HepG2 (cell line): ENCODE measurements around the gene NINJ2. TPM values are rescaled to one million over a fixed set of nuclear protein-coding genes. Genes with fewer than 3 reads are reported as not detected.

Source experiments
- ATAC-seq: fragments of 200-7000 bp; cut with Tn5 transposase; 3 replicates; pipeline ENCODE4 v1.9.1; 2020; ENCODE audit warnings: mild to moderate bottlenecking, moderate library complexity
- BruUV-seq: library from RNA; stranded (reverse); fragments of 400-500 nt; replicated peaks from 2 replicates; lab custom pipeline; 2021; lab: Mats Ljungman, UMichigan
- CTCF ChIA-PET: fragments of 300-600 bp; formaldehyde crosslinking; extraction: SDS; loops from one replicate; lab custom pipeline; 2021; ENCODE audit warnings: low total read pairs, inconsistent platforms, low intra/inter-chr PET ratio; lab: Yijun Ruan, JAX
- POLR2A ChIA-PET: fragments of 350-600 bp; sonication (Branson Sonifier 250); formaldehyde crosslinking; loops from one replicate; lab custom pipeline; 2020; ENCODE audit warnings: antibody characterized with exemption, inconsistent platforms; lab: Yijun Ruan, JAX
- DNase-seq: peaks from one replicate; pipeline ENCODE4 v3.0.0-alpha.2; 2015; ENCODE audit warnings: low spot score
- FAIRE-seq: peaks from 3 replicates; lab custom pipeline; 2011; peaks lifted over from hg19 to GRCh38; lab: Jason Lieb, UNC
- H2AFZ ChIP-seq: one replicate; pipeline ENCODE4 v1.6.1; 2011; ENCODE audit warnings: low read length, inconsistent platforms
- H3K27ac ChIP-seq: fragments of 300-600 bp; 3 replicates; pipeline ENCODE4 v1.8.0; 2011; ENCODE audit warnings: mixed run types, mild to moderate bottlenecking, mixed read lengths, low read length, inconsistent platforms; ENCODE audit not compliant: insufficient read depth; ENCODE audit errors: extremely low read length
- H3K27me3 ChIP-seq, 2 experiments: fragments of 200-600 bp in 1 of 2; 2 replicates in 1 of 2; 3 replicates in 1 of 2; pipeline versions ENCODE4 v1.6.0 to v1.8.0; 2011; ENCODE audit warnings: low read length in 2 of 2, mild to moderate bottlenecking in 2 of 2, moderate library complexity in 2 of 2, inconsistent platforms in 1 of 2; ENCODE audit not compliant: insufficient read depth in 2 of 2, control insufficient read depth in 1 of 2
- H3K36me3 ChIP-seq, 2 experiments: fragments of 200-600 bp in 1 of 2; replicated peaks in 1 of 2; 2 replicates in 1 of 2; 3 replicates in 1 of 2; pipeline versions ENCODE4 v1.5.1 to v1.8.0; 2011; ENCODE audit warnings: low read length in 2 of 2, inconsistent platforms in 1 of 2; ENCODE audit not compliant: insufficient read depth in 2 of 2, control insufficient read depth in 1 of 2
- H3K4me1 ChIP-seq: 2 replicates; pipeline ENCODE4 v1.5.1; 2012; ENCODE audit warnings: low read length, inconsistent platforms; ENCODE audit not compliant: insufficient read depth
- H3K4me2 ChIP-seq: 2 replicates; pipeline ENCODE4 v1.6.0; 2011; ENCODE audit warnings: low read depth, low read length, inconsistent platforms
- H3K4me3 ChIP-seq, 3 experiments: fragments of 200-600 bp in 1 of 3; sonication (generic), shearing (Covaris generic) in 1 of 3; replicated peaks in 1 of 3; 2 replicates each; pipeline ENCODE4 v1.5.1; 2011 to 2016; ENCODE audit warnings: low read length in 3 of 3, inconsistent platforms in 2 of 3, low read depth in 2 of 3, mild to moderate bottlenecking in 2 of 3, control low read depth in 1 of 3, mixed read lengths in 1 of 3; ENCODE audit not compliant: insufficient read depth in 1 of 3
- H3K79me2 ChIP-seq: one replicate; pipeline ENCODE4 v1.6.1; 2011; ENCODE audit warnings: low read length, inconsistent platforms; ENCODE audit not compliant: insufficient read depth
- H3K9ac ChIP-seq: 2 replicates; pipeline ENCODE4 v1.6.0; 2011; ENCODE audit warnings: mild to moderate bottlenecking, low read depth, low read length, inconsistent platforms; ENCODE audit not compliant: insufficient read depth
- H3K9me3 ChIP-seq: 2 replicates; pipeline ENCODE4 v1.5.1; 2012; ENCODE audit warnings: mild to moderate bottlenecking, low read length
- H4K20me1 ChIP-seq: 2 replicates; pipeline ENCODE4 v1.6.0; 2011; ENCODE audit warnings: inconsistent platforms, mild to moderate bottlenecking, low read length, moderate library complexity; ENCODE audit not compliant: insufficient read depth
- ATF4 ChIP-seq, 2 experiments: fragments of 450-650 bp in 1 of 2; sonication (generic) in 1 of 2; formaldehyde crosslinking; IDR thresholded peaks; 2 replicates each; pipeline versions ENCODE4 v1.5.0 to v1.8.0; 2020 to 2022; ENCODE audit warnings: mild to moderate bottlenecking in 1 of 2, missing genetic modification reagents in 1 of 2
- CHCHD3 ChIP-seq: sonication (generic); formaldehyde crosslinking; IDR thresholded peaks from 2 replicates; pipeline ENCODE4 v1.8.0; 2022; ENCODE audit warnings: mild to moderate bottlenecking, missing genetic modification reagents, moderate library complexity
- CREB3 ChIP-seq: sonication (generic); formaldehyde crosslinking; IDR thresholded peaks from 2 replicates; pipeline ENCODE4 v1.5.0; 2020; ENCODE audit warnings: missing genetic modification reagents
- HNF4A ChIP-seq: sonication (generic); formaldehyde crosslinking; IDR thresholded peaks from 2 replicates; pipeline ENCODE4 v1.4.0; 2020; ENCODE audit warnings: missing genetic modification reagents
- HOXA3 ChIP-seq: sonication (generic); formaldehyde crosslinking; IDR thresholded peaks from 2 replicates; pipeline ENCODE4 v1.5.0; 2020; ENCODE audit warnings: missing genetic modification reagents
- MATR3 ChIP-seq: sonication (generic); formaldehyde crosslinking; IDR thresholded peaks from 2 replicates; pipeline ENCODE4 v1.4.0; 2020; ENCODE audit warnings: missing genetic modification reagents
- MTF1 ChIP-seq: sonication (generic); formaldehyde crosslinking; IDR thresholded peaks from 2 replicates; pipeline ENCODE4 v1.5.0; 2020; ENCODE audit warnings: missing genetic modification reagents
- MZF1 ChIP-seq: sonication (generic); formaldehyde crosslinking; IDR thresholded peaks from 2 replicates; pipeline ENCODE4 v1.8.1; 2023; ENCODE audit warnings: mild to moderate bottlenecking, missing genetic modification reagents, borderline replicate concordance
- NBN ChIP-seq: fragments of 450-650 bp; conservative IDR thresholded peaks from 2 replicates; pipeline ENCODE4 v1.6.1; 2017
- SRF ChIP-seq: IDR thresholded peaks from 2 replicates; pipeline ENCODE4 v1.6.1; 2011; ENCODE audit warnings: mild to moderate bottlenecking, low read depth, low read length, moderate library complexity
- STAG1 ChIP-seq: sonication (generic); formaldehyde crosslinking; IDR thresholded peaks from 2 replicates; pipeline ENCODE4 v1.4.0; 2020; ENCODE audit warnings: missing genetic modification reagents
- TGIF2 ChIP-seq: IDR thresholded peaks from 2 replicates; pipeline ENCODE4 v1.6.1; 2016; ENCODE audit warnings: control low read depth, missing compliant biosample characterization
- ZFP91 ChIP-seq: sonication (generic); formaldehyde crosslinking; IDR thresholded peaks from 2 replicates; pipeline ENCODE4 v1.9.0; 2022; ENCODE audit warnings: missing genetic modification reagents, mild to moderate bottlenecking, borderline replicate concordance
- ZFX ChIP-seq: sonication (generic); formaldehyde crosslinking; IDR thresholded peaks from 2 replicates; pipeline ENCODE4 v1.4.0; 2020; ENCODE audit warnings: mild to moderate bottlenecking, low read depth, missing genetic modification reagents, moderate library complexity
- ZHX1 ChIP-seq: sonication (generic); formaldehyde crosslinking; IDR thresholded peaks from 2 replicates; pipeline ENCODE4 v1.8.1; 2022; ENCODE audit warnings: low read depth, mild to moderate bottlenecking, missing genetic modification reagents
- ZNF17 ChIP-seq: sonication (generic); formaldehyde crosslinking; IDR thresholded peaks from 2 replicates; pipeline ENCODE4 v1.5.0; 2020; ENCODE audit warnings: mild to moderate bottlenecking, missing genetic modification reagents
- ZNF260 ChIP-seq: sonication (generic); formaldehyde crosslinking; IDR thresholded peaks from 2 replicates; pipeline ENCODE4 v1.4.0; 2020; ENCODE audit warnings: missing genetic modification reagents, low read depth, mild to moderate bottlenecking, borderline replicate concordance
- WGBS: methylation state at CpG from one replicate; pipeline ENCODE4 v1.1.6; 2017; ENCODE audit warnings: low lambda C conversion rate; 5-methylcytosine and 5-hydroxymethylcytosine counted together
- in situ Hi-C: cut with HindIII; loops from 2 replicates; pipeline ENCODE4 v1.10.0; 2017; ENCODE audit warnings: low pct_unique_long_range_greater_than_20kb; ENCODE audit not compliant: extremely low pct_ligation_motif_present
- intact Hi-C: fragments of 100-400 bp; cut with micrococcal nuclease; formaldehyde crosslinking; loops from one replicate; pipeline ENCODE4 v1.10.0; 2022; ENCODE audit not compliant: unreplicated experiment
- polyA plus RNA-seq, 8 experiments: library from polyadenylated mRNA; depleted of rRNA in 3 of 8; stranded (reverse) in 7 of 8; unstranded in 1 of 8; fragments of >200 nt; fragmentation: Illumina TruSeq in 4 of 8; extraction: Trizol in 4 of 8; gene quantifications; 2 replicates each; pipeline versions ENCODE4 v1.2.1 to v1.2.3, GENCODE V29; 2011 to 2016; ENCODE audit warnings: low read depth in 4 of 8, missing spikeins in 1 of 8, mixed read lengths in 1 of 8; ENCODE audit not compliant: insufficient read depth in 1 of 8
- total RNA-seq, 5 experiments: library from RNA; depleted of rRNA; stranded (reverse); fragments of >200 nt; fragmentation: Illumina TruSeq; extraction: Trizol; gene quantifications; 2 replicates each; pipeline ENCODE4 v1.2.3, GENCODE V29; 2016; ENCODE audit warnings: low read depth in 1 of 5

The NINJ2 gene
- total and polyA plus RNA-seq, 2 of the 13 experiments (the other 11 are each of a cell fraction or from before 2014, with no cell fraction given): 0.62 to 3.8 TPM

GRCh38 chr12:664779-665092 lies 1.5 kb upstream of the NINJ2 start:
- Histone ChIP-seq H3K4me3 (no peak overlapping the region), H4K20me1 (no peaks in the 10 kb centered on the region), H3K9ac (no peak overlapping the region), H3K27me3 (peaks cover 2 to 18% of the 10 kb centered on the region in 2 experiments), H3K9me3 (no peaks in the 10 kb centered on the region), H3K27ac (no peak overlapping the region), H3K79me2 (no peaks in the 10 kb centered on the region), H2AFZ (no peak overlapping the region), H3K4me2 (no peak overlapping the region), H3K36me3 (no peaks in the 10 kb centered on the region), H3K4me1 (peaks cover 46% of the 10 kb centered on the region)
- intact Hi-C loops (no loop called here), in situ Hi-C loops (no loop called here)
- FAIRE-seq (no peak), ATAC-seq (no peak), DNase-seq (no peak)
- ChIA-PET CTCF (no interaction called here), POLR2A (no interaction called here)
- TF ChIP-seq ZHX1 (no peak), MTF1 (CRISPR knock-in tag) (no peak), SRF (no peak), NBN (no peak), ZNF17 (no peak), MATR3 (CRISPR knock-in tag) (no peak), HOXA3 (CRISPR knock-in tag) (no peak), ZFP91 (CRISPR knock-in tag) (no peak), CREB3 (no peak), MZF1 (CRISPR knock-in tag) (no peak), ATF4 (CRISPR knock-in tag; IDR thresholded peaks at IDR 0.05) (no peak), HNF4A (CRISPR knock-in tag) (no peak), STAG1 (CRISPR knock-in tag) (no peak), ZFX (CRISPR knock-in tag) (no peak), CHCHD3 (no peak), ZNF260 (CRISPR knock-in tag) (no peak), TGIF2 (CRISPR knock-in tag) (no peak)
- 47% methylated on average over 5 of the region's 5 CpGs for WGBS
- BruUV-seq: no TSS peak
